ENCODE data around the gene PRPF39.

PRPF39 gene

GRCh38 chr14:45133683-45134050, 49.8 kb downstream of the PRPF39 start:
- Histone ChIP-seq H2AFZ (peak overlapping the region; percentile 85), H3K4me3 (ENCODE audit: low read depth, low read length) (peak overlapping the region; percentile 90), H3K79me2 (peaks cover 10% of the 10 kb centered on the region), H3K27ac (peak overlapping the region; percentile 87), H3K36me3 (ENCODE audit: control insufficient read depth, insufficient read depth, low read length) (no peaks in the 10 kb centered on the region), H3K4me1 (no peaks in the 10 kb centered on the region), H3K27me3 (ENCODE audit: control insufficient read depth, insufficient read depth, low read length) (no peaks in the 10 kb centered on the region), H3K4me2 (ENCODE audit: low read length) (peak overlapping the region; percentile 93), H3K9ac (peak overlapping the region; percentile 4), H3K9me3 (ENCODE audit: control insufficient read depth, low read length) (no peaks in the 10 kb centered on the region)
- TF ChIP-seq CTCF (IDR thresholded peaks at IDR 0.05): no peak

- H3K4me1 ChIP-seq: no peaks in the 10 kb centered on the region
- H3K9me3 ChIP-seq (ENCODE audit: control insufficient read depth, low read length): no peaks in the 10 kb centered on the region
- no peaks in the 10 kb centered on the region for H3K27me3 ChIP-seq (ENCODE audit: control insufficient read depth, insufficient read depth, low read length)
- H3K4me2 ChIP-seq (ENCODE audit: low read length): peak within 1 kb of the TSS; percentile 95
- peak within 1 kb of the TSS; percentile 4 for H3K9ac ChIP-seq
- H3K4me3 ChIP-seq (ENCODE audit: low read depth, low read length): peak within 1 kb of the TSS; percentile 90
- peak; percentile 29 for TF ChIP-seq CTCF (IDR thresholded peaks at IDR 0.05)
- peaks cover 10% of the 10 kb centered on the region for H3K79me2 ChIP-seq
- H3K27ac ChIP-seq: peak within 1 kb of the TSS; percentile 87
- peak within 1 kb of the TSS; percentile 85 for H2AFZ ChIP-seq
- H3K36me3 ChIP-seq (ENCODE audit: control insufficient read depth, insufficient read depth, low read length): no peaks in the 10 kb centered on the region
These were observed 50.4 kb downstream of the PRPF39 start, which contains the start of gene FKBP3 for GRCh38 chr14:45134051-45134958. FKBP3 (minus strand) TSS chr14:45134481; CDS start chr14:45134456, 25 bp downstream.

GRCh38 chr14:45135156-45135555, 51.2 kb downstream of the PRPF39 start:
- H3K4me1 ChIP-seq: no peaks in the 10 kb centered on the region

GRCh38 chr14:45135659-45136395, 51.9 kb downstream of the PRPF39 start, which contains the start of gene FANCM:
FANCM (plus strand) TSS chr14:45135930; CDS start chr14:45136032, 102 bp downstream.
- no peaks in the 10 kb centered on the region for H3K9me3 ChIP-seq (ENCODE audit: control insufficient read depth, low read length)
- H3K27ac ChIP-seq: peak within 1 kb of the TSS; percentile 87
- no peak for TF ChIP-seq CTCF (IDR thresholded peaks at IDR 0.05)
- no peaks in the 10 kb centered on the region for H3K4me1 ChIP-seq
- H3K27me3 ChIP-seq (ENCODE audit: control insufficient read depth, insufficient read depth, low read length): no peaks in the 10 kb centered on the region
- peaks cover 13% of the 10 kb centered on the region for H3K79me2 ChIP-seq
- peak within 1 kb of the TSS; percentile 85 for H2AFZ ChIP-seq
- no peaks in the 10 kb centered on the region for H3K36me3 ChIP-seq (ENCODE audit: control insufficient read depth, insufficient read depth, low read length)
- H3K9ac ChIP-seq: no peak within 1 kb of the TSS
- H3K4me3 ChIP-seq (ENCODE audit: low read depth, low read length): peak within 1 kb of the TSS; percentile 90
- H3K4me2 ChIP-seq (ENCODE audit: low read length): peak within 1 kb of the TSS; percentile 95

More at GRCh38 chr14:45135156-45135555, 51.2 kb downstream of the PRPF39 start:
- Histone ChIP-seq H3K4me3 (ENCODE audit: low read depth, low read length) (peak overlapping the region; percentile 90), H3K9me3 (ENCODE audit: control insufficient read depth, low read length) (no peaks in the 10 kb centered on the region), H3K36me3 (ENCODE audit: control insufficient read depth, insufficient read depth, low read length) (no peaks in the 10 kb centered on the region), H3K27me3 (ENCODE audit: control insufficient read depth, insufficient read depth, low read length) (no peaks in the 10 kb centered on the region), H3K79me2 (peaks cover 10% of the 10 kb centered on the region), H2AFZ (peak overlapping the region; percentile 85), H3K4me2 (ENCODE audit: low read length) (peak overlapping the region; percentile 95), H3K27ac (peak overlapping the region; percentile 87), H3K9ac (no peak overlapping the region)
- TF ChIP-seq CTCF (IDR thresholded peaks at IDR 0.05): no peak

Measured in parathyroid adenoma (tissue), 2 donors.